Measurements from ENCODE around the gene SHMT2.

SHMT2 gene

GRCh38 chr12:57190821-57191220 is 38.7 kb upstream of the SHMT2 start:
- no peak for TF ChIP-seq CTCF (IDR thresholded peaks at IDR 0.05; ENCODE audit: control extremely low read depth, extremely low read depth, low read depth, missing control alignments)
- CTCF ChIA-PET, result interaction anchor here (0.9 kb wide), 1 partner anchor 18 kb away, joined by 3 read pairs; no protein-coding TSS in a partner anchor

GRCh38 chr12:57191410-57191809 is 38.1 kb upstream of the SHMT2 start:
- ChIA-PET CTCF (interaction anchor here (0.9 kb wide), 1 partner anchor 18 kb away, joined by 3 read pairs; no protein-coding TSS in a partner anchor), POLR2A (no interaction called here)
- no peak for DNase-seq (ENCODE audit: extremely low spot score)
- TF ChIP-seq CTCF (IDR thresholded peaks at IDR 0.05; ENCODE audit: control extremely low read depth, extremely low read depth, low read depth, missing control alignments), result no peak

More at GRCh38 chr12:57190821-57191220, 38.7 kb upstream of the SHMT2 start:
- POLR2A ChIA-PET, result no interaction called here
- DNase-seq (ENCODE audit: extremely low spot score), result no peak

- ChIA-PET CTCF (interaction anchor here (1.3 to 2.7 kb wide), 3 partner anchors 10 to 21 kb away, joined by 5 to 10 read pairs (median 6); no protein-coding TSS in a partner anchor), POLR2A (interaction anchor here (0.6 kb wide), 1 partner anchor 156 kb away, joined by 3 read pairs; no protein-coding TSS in a partner anchor)
- DNase-seq (ENCODE audit: extremely low spot score), result no peak
- no peak for TF ChIP-seq CTCF (IDR thresholded peaks at IDR 0.05; ENCODE audit: control extremely low read depth, extremely low read depth, low read depth, missing control alignments)
Observed at GRCh38 chr12:57192920-57193319, 36.6 kb upstream of the SHMT2 start.

GRCh38 chr12:57193706-57194245 is 35.7 kb upstream of the SHMT2 start:
- no peak for DNase-seq (ENCODE audit: extremely low spot score)
- no peak for TF ChIP-seq CTCF (IDR thresholded peaks at IDR 0.05; ENCODE audit: control extremely low read depth, extremely low read depth, low read depth, missing control alignments)
- ChIA-PET POLR2A (no interaction called here), CTCF (interaction anchor here (1.3 to 2.7 kb wide), 3 partner anchors 11 to 21 kb away, joined by 5 to 10 read pairs (median 6); no protein-coding TSS in a partner anchor)

DNA sequence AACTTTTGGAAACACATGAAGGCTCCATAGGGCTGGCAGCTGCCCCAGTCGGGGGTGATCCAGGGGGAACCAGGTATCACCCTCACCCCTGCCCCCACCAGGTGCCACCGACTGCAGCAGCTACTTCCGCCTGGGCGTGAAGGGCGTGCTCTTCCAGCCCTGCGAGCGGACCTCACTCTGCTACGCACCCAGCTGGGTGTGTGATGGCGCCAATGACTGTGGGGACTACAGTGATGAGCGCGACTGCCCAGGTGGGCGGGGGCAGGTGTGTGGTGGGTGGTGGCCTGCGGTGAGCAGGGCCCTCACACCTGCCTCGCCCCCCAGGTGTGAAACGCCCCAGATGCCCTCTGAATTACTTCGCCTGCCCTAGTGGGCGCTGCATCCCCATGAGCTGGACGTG is 35.3 kb upstream of the SHMT2 start:
- no peak for TF ChIP-seq CTCF (IDR thresholded peaks at IDR 0.05; ENCODE audit: control extremely low read depth, extremely low read depth, low read depth, missing control alignments)
- no peak for DNase-seq (ENCODE audit: extremely low spot score)
- CTCF ChIA-PET, result interaction anchor here (1.3 to 2.7 kb wide), 3 partner anchors 12 to 21 kb away, joined by 5 to 10 read pairs (median 6); no protein-coding TSS in a partner anchor
- POLR2A ChIA-PET, result no interaction called here

DNA sequence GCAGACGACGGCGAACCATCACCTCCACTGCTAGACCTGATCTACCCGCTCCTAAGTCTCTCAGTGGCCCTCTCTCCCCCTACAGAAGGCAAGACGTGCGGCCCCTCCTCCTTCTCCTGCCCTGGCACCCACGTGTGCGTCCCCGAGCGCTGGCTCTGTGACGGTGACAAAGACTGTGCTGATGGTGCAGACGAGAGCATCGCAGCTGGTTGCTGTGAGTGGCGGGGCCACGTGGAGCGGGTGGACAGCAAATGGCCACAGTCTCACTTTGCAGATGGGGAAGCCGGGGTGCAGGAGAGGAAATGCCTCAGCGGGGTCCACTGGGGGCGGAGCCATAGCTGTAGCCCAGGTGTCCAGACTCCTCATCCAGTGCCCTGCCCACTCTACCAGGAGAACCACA is 34.3 kb upstream of the SHMT2 start:
- CTCF ChIA-PET, result interaction anchor here (2.7 kb wide), 1 partner anchor 13 kb away, joined by 10 read pairs; no protein-coding TSS in a partner anchor

More for the DNA sequence above, 34.3 kb upstream of the SHMT2 start:
- POLR2A ChIA-PET, result no interaction called here
- DNase-seq (ENCODE audit: extremely low spot score), result no peak
- TF ChIP-seq CTCF (IDR thresholded peaks at IDR 0.05; ENCODE audit: control extremely low read depth, extremely low read depth, low read depth, missing control alignments), result no peak

All from GM10248 (cell line).